Measurements from ENCODE around the gene CHRNB4.

DNA sequence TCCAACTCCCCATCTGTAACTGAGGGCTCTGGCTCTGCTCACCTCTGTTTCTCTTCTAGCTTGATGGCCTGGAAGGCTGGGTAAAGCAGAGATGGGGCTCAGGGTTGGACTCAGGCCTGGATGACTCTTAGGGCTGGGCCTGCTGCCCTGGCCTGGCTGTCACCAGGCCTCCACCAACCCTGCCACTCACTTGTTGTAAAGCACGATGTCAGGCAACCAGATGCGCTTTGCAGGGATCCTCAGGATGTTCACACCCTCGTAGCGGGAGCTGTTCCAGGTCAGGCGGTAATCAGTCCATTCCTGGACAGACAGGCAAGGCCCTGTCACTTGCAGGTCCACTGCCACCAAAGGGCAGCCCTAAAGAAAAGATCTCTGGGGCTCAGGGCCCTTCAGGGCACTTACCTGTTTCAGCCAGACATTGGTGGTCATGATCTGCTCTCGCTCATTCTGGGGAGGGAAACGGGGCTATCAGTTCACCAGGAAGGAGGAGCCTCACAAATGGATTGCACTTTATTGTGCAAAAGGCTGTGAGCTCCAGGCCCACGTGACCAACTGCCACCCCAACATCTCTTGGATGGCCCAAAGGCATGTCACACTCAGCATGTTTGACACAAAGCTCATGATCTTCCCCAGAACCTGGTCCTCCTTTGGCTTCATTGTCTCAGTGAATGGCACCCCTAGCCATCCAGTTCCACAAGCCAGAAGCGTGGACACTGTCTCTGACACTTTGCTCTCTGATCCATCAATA is 9.9 kb downstream of the CHRNB4 start:
- TF ChIP-seq, protein P1, sequence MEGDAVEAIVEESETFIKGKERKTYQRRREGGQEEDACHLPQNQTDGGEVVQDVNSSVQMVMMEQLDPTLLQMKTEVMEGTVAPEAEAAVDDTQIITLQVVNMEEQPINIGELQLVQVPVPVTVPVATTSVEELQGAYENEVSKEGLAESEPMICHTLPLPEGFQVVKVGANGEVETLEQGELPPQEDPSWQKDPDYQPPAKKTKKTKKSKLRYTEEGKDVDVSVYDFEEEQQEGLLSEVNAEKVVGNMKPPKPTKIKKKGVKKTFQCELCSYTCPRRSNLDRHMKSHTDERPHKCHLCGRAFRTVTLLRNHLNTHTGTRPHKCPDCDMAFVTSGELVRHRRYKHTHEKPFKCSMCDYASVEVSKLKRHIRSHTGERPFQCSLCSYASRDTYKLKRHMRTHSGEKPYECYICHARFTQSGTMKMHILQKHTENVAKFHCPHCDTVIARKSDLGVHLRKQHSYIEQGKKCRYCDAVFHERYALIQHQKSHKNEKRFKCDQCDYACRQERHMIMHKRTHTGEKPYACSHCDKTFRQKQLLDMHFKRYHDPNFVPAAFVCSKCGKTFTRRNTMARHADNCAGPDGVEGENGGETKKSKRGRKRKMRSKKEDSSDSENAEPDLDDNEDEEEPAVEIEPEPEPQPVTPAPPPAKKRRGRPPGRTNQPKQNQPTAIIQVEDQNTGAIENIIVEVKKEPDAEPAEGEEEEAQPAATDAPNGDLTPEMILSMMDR (IDR thresholded peaks at IDR 0.05) = no peak
- no peak for TF ChIP-seq POLR2A (IDR thresholded peaks at IDR 0.05)

Data from gastroesophageal sphincter (tissue), 3 donors.